ENCODE results near the gene INSR.

Gene INSR

GRCh38 chr19:7145494-7145893 lies 148.7 kb downstream of the INSR start:
- no peak overlapping the region for H3K4me3 ChIP-seq (ENCODE audit: low read depth, low read length)
- no peak for TF ChIP-seq CTCF (IDR thresholded peaks at IDR 0.05; ENCODE audit: low read depth, low read length)

- H3K4me3 ChIP-seq (ENCODE audit: low read depth, low read length): no peak overlapping the region
- TF ChIP-seq CTCF (IDR thresholded peaks at IDR 0.05; ENCODE audit: low read depth, low read length): no peak
Measured at GRCh38 chr19:7142771-7143170, 151.4 kb downstream of the INSR start.

- TF ChIP-seq CTCF (IDR thresholded peaks at IDR 0.05; ENCODE audit: low read depth, low read length): no peak
Measured at GRCh38 chr19:7140137-7140536, 154.1 kb downstream of the INSR start.

GRCh38 chr19:7139095-7139494 lies 155.1 kb downstream of the INSR start:
- TF ChIP-seq CTCF (IDR thresholded peaks at IDR 0.05; ENCODE audit: low read depth, low read length): no peak
- H3K4me3 ChIP-seq (ENCODE audit: low read depth, low read length): no peak overlapping the region

More at GRCh38 chr19:7140137-7140536, 154.1 kb downstream of the INSR start:
- no peak overlapping the region for H3K4me3 ChIP-seq (ENCODE audit: low read depth, low read length)

GRCh38 chr19:7138402-7138801 lies 155.8 kb downstream of the INSR start:
- no peak for TF ChIP-seq CTCF (IDR thresholded peaks at IDR 0.05; ENCODE audit: low read depth, low read length)
- H3K4me3 ChIP-seq (ENCODE audit: low read depth, low read length): no peak overlapping the region

- no peak for TF ChIP-seq CTCF (IDR thresholded peaks at IDR 0.05; ENCODE audit: low read depth, low read length)
Measured at GRCh38 chr19:7137120-7137519, 157.1 kb downstream of the INSR start.

GRCh38 chr19:7132054-7132453 lies 162.2 kb downstream of the INSR start:
- TF ChIP-seq CTCF (IDR thresholded peaks at IDR 0.05; ENCODE audit: low read depth, low read length): no peak
- no peak overlapping the region for H3K4me3 ChIP-seq (ENCODE audit: low read depth, low read length)

More at GRCh38 chr19:7137120-7137519, 157.1 kb downstream of the INSR start:
- H3K4me3 ChIP-seq (ENCODE audit: low read depth, low read length): no peak overlapping the region
